Ectodermal cell (in vitro differentiated cells): Measurements from ENCODE around the gene SLC10A6.
"Not testable (repeated sequence)": the region's sequence is repeated elsewhere in the genome, so short reads cannot be mapped to it uniquely, and the experiment has no call there.

Experiments
- H3K27ac ChIP-seq: 2 replicates; pipeline ENCODE4 v1.7.0; 2013; ENCODE audit warnings: mild to moderate bottlenecking, low read depth, low read length; ENCODE audit not compliant: insufficient read depth, poor library complexity, severe bottlenecking
- H3K27me3 ChIP-seq: 2 replicates; pipeline ENCODE4 v1.7.0; 2013; ENCODE audit warnings: mild to moderate bottlenecking, low read length; ENCODE audit not compliant: insufficient read depth, control insufficient read depth, poor library complexity, severe bottlenecking
- H3K36me3 ChIP-seq: one replicate; pipeline ENCODE4 v1.7.0; 2013; ENCODE audit warnings: low read length; ENCODE audit not compliant: control insufficient read depth, insufficient read depth
- H3K4me1 ChIP-seq: one replicate; pipeline ENCODE4 v1.7.0; 2013; ENCODE audit warnings: low read length; ENCODE audit not compliant: control insufficient read depth, insufficient read depth
- H3K4me3 ChIP-seq: 2 replicates; pipeline ENCODE4 v1.7.0; 2013; ENCODE audit warnings: low read depth, low read length, control low read depth; ENCODE audit not compliant: insufficient read depth
- H3K9me3 ChIP-seq: 2 replicates; pipeline ENCODE4 v1.7.0; 2013; ENCODE audit warnings: mild to moderate bottlenecking, low read length, moderate library complexity; ENCODE audit not compliant: control insufficient read depth
- WGBS, 2 experiments: methylation state at CpG; one replicate each; pipeline ENCODE4 v1.1.7; 2013; ENCODE audit warnings: missing lambda C conversion rate in 2 of 2; 5-methylcytosine and 5-hydroxymethylcytosine counted together

The SLC10A6 gene

GRCh38 chr4:86879641-86880040, 30.5 kb upstream of the SLC10A6 start:
- Histone ChIP-seq H3K27me3 (no peaks in the 10 kb centered on the region), H3K4me3 (no peak overlapping the region), H3K36me3 (no peaks in the 10 kb centered on the region), H3K27ac (no peak overlapping the region), H3K4me1 (no peaks in the 10 kb centered on the region), H3K9me3 (peaks cover 2% of the 10 kb centered on the region)
- WGBS, 2 experiments = 72 to 88% methylated on average over 1 of the region's 1 CpG

DNA sequence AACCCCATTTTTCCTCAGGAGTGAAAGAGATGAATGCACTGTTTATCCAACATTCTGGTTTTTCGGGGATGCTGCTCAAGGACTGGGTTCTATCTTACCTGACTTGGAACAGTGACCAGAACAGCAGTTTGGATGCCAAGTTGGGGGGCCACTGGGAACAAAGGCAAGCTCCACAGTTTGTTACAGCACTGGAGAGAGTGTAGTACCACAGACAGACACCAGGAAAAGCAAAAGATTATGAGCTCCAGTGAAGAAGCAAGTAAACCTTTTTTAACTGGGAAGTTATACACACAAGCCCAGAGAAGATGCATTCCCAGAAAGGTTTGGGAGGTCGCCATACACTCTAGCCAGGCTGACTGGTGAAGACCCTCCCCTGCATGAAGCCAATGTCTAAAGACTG, 29.5 kb upstream of the SLC10A6 start:
- Histone ChIP-seq H3K4me3 (no peak overlapping the region), H3K27me3 (no peaks in the 10 kb centered on the region), H3K4me1 (no peaks in the 10 kb centered on the region), H3K36me3 (no peaks in the 10 kb centered on the region), H3K27ac (no peak overlapping the region), H3K9me3 (peaks cover 2% of the 10 kb centered on the region)
- WGBS, 2 experiments = 95% methylated on average over 2 of the region's 2 CpGs

GRCh38 chr4:86876894-86877685, 27.9 kb upstream of the SLC10A6 start:
- Histone ChIP-seq H3K4me3 (no peak overlapping the region), H3K27ac (no peak overlapping the region), H3K36me3 (no peaks in the 10 kb centered on the region), H3K4me1 (no peaks in the 10 kb centered on the region), H3K27me3 (no peaks in the 10 kb centered on the region), H3K9me3 (peaks cover 2% of the 10 kb centered on the region)
- WGBS, 2 experiments = 97% methylated on average over 3 of the region's 4 CpGs; no CpG with 5 or more reads in 1 of the 2 experiments

GRCh38 chr4:86875436-86875835, 26.3 kb upstream of the SLC10A6 start:
- H3K4me3 ChIP-seq, H3K27me3 ChIP-seq, H3K36me3 ChIP-seq, H3K4me1 ChIP-seq, H3K27ac ChIP-seq, H3K9me3 ChIP-seq: not testable (repeated sequence)
- 94 to 95% methylated on average over 4 of the region's 4 CpGs for WGBS, 2 experiments

DNA sequence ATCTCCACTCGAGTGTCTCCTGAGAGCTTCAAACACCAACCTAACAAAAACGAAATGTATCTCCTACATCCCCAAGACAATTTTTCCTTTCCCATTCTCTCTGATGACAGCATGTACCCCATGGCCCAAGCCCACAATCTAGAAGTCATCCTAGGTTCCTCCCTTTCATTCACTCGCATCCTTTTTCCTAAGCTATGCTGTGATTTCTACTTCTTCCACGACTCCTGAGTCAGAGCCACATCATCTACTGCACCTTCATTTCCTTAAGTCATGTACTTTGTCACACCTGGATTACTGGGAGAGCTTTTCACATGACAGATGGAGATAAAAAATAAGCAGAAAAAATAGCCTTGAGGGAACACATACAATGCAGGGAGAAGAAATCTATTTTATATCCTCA, 23.0 kb upstream of the SLC10A6 start:
- H3K27me3 ChIP-seq = no peaks in the 10 kb centered on the region
- H3K36me3 ChIP-seq = no peaks in the 10 kb centered on the region
- H3K27ac ChIP-seq = no peak overlapping the region
- H3K4me3 ChIP-seq = no peak overlapping the region
- H3K9me3 ChIP-seq = no peaks in the 10 kb centered on the region
- H3K4me1 ChIP-seq = no peaks in the 10 kb centered on the region
- WGBS, 2 experiments = 87 to 91% methylated on average over 4 of the region's 4 CpGs

GRCh38 chr4:86870442-86871069, 21.4 kb upstream of the SLC10A6 start:
- no peaks in the 10 kb centered on the region for H3K36me3 ChIP-seq
- no peaks in the 10 kb centered on the region for H3K4me1 ChIP-seq
- no peaks in the 10 kb centered on the region for H3K27me3 ChIP-seq
- no peaks in the 10 kb centered on the region for H3K9me3 ChIP-seq
- 94 to 95% methylated on average over 9 of the region's 9 CpGs for WGBS, 2 experiments
- H3K27ac ChIP-seq = no peak overlapping the region
- no peak overlapping the region for H3K4me3 ChIP-seq

- no peaks in the 10 kb centered on the region for H3K27me3 ChIP-seq
Measured at GRCh38 chr4:86857341-86858052, 8.3 kb upstream of the SLC10A6 start.

DNA sequence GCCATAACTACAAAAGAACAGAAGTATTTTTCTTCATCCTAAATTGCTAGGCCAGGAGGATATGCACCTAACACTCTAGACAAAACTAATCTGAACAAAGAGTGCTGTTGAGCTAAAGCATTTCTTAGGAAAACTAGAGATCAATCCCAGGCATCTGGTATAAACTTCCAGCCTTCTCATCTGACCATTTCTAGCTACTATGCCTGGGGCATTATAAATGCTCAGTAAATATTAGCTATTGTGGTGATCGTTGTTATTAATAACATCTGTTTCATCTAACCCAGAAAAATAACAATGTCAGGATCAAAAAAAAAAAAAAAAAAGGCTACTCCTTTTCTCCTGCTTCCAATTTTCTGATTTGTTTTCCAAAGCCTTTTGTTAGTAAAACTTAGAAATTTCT, 7.7 kb upstream of the SLC10A6 start:
- H3K4me1 ChIP-seq = no peaks in the 10 kb centered on the region
- no peaks in the 10 kb centered on the region for H3K9me3 ChIP-seq
- no peaks in the 10 kb centered on the region for H3K36me3 ChIP-seq
- H3K4me3 ChIP-seq = no peak overlapping the region
- no CpG with 5 or more reads among the region's 1 CpG for WGBS, 2 experiments
- H3K27ac ChIP-seq = no peak overlapping the region
- no peaks in the 10 kb centered on the region for H3K27me3 ChIP-seq

More at GRCh38 chr4:86857341-86858052, 8.3 kb upstream of the SLC10A6 start:
- H3K27ac ChIP-seq = no peak overlapping the region
- H3K4me3 ChIP-seq = no peak overlapping the region
- H3K36me3 ChIP-seq = no peaks in the 10 kb centered on the region
- no peaks in the 10 kb centered on the region for H3K4me1 ChIP-seq
- 14% methylated on average over 8 of the region's 8 CpGs for WGBS, 2 experiments
- H3K9me3 ChIP-seq = no peaks in the 10 kb centered on the region

DNA sequence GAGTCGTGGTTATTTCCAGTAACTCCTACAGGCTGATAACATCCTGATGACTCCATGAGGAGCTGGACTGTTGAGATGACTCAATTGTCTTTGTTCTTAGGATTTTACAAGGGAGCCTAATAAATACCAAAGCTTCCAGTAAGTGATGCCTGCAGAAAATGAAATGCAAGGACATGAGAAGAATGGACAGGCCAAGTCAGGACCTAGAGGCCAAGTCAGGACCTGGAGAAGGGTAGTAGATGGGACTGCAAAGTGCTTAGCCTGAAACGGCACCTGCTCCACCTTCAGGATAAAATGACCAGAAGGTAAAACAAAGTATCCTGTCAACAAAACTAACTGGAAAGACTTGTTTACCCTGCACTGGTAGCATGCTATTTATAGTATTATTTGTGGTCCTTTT, 6.4 kb upstream of the SLC10A6 start:
- Histone ChIP-seq H3K4me1 (no peaks in the 10 kb centered on the region), H3K27me3 (no peaks in the 10 kb centered on the region), H3K4me3 (no peak overlapping the region), H3K27ac (no peak overlapping the region), H3K36me3 (no peaks in the 10 kb centered on the region), H3K9me3 (no peaks in the 10 kb centered on the region)
- 91 to 93% methylated on average over 2 of the region's 2 CpGs for WGBS, 2 experiments

DNA sequence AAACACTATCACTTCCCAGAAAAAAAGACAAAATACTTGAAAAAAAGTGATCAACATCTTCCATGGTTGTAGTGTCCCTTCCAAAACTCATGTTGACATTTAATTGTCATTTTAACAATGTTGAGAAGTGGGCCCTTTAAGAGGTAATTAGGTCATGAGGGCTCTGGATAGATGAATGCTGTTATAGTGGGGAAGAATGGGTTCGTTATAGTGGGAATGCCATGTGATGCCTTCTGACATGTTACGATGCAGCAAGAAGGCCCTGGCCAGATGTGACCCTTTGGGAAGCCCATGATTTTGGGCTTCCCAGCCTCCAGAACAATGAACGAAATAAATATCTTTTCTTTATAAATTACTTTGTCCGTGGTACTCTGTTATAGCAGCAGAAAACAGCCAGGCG, 4.0 kb upstream of the SLC10A6 start:
- Histone ChIP-seq H3K4me1 (no peaks in the 10 kb centered on the region), H3K4me3 (no peak overlapping the region), H3K9me3 (no peaks in the 10 kb centered on the region), H3K27me3 (no peaks in the 10 kb centered on the region), H3K27ac (no peak overlapping the region), H3K36me3 (no peaks in the 10 kb centered on the region)
- WGBS, 2 experiments = 91% methylated on average over 5 of the region's 5 CpGs
